SIG-M5 (cell line): ENCODE data around the gene POLR2J.

Source experiments
- DNase-seq: peaks from one replicate; lab custom pipeline; 2025; lab: John Stamatoyannopoulos, UW

The POLR2J gene

GRCh38 chr7:102436118-102436517 is 42.6 kb downstream of the POLR2J start:
- no peak for DNase-seq

GRCh38 chr7:102434039-102434486 is 44.7 kb downstream of the POLR2J start:
- DNase-seq, result no peak

DNA sequence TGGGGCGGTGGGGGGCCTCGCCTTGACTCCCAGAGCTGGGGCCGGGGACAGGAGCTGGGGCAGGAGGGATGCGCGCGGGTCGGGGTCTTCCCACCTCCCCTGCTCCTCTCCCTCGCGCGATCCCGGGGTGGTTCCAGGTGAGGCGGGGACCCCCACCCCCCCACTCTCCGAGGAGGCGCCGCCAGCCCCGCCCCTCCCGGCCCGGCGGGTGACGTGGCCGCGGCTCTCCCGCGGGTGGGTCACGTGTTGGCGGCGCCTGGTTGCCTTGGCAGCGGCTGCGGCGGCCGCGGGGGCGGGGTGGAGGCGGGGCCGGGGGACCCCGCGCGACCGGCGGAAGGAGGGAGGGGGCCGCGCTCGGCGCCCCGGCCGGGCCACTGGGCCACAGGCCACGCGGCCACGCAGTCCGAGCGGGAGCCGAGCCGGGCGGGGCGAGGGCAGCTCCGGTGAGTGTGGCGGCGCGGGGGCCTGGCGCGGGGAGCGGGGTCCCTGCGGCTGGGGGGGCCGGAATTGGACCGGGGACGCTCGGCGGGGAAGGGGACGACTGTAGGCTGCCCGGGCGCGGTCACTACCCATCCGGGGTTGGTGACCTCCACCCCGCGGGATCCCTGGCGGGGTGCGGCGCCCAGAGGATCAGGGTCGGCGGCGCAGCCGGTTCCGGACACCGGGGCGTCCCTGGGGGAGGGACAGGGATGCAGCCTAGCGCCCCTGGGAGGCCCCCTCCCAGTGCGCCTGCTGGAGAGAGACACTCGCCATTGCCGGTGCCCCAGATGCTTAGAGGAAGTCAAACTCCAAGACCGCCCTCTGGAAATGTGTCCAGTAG is 45.3 kb downstream of the POLR2J start, which contains the start of gene ORAI2:
Gene ORAI2 (plus strand): TSS at position 357 of the 820 bp plus-strand sequence. CDS start 5,382 bp downstream, outside the sequence.
- DNase-seq, result no peak

DNA sequence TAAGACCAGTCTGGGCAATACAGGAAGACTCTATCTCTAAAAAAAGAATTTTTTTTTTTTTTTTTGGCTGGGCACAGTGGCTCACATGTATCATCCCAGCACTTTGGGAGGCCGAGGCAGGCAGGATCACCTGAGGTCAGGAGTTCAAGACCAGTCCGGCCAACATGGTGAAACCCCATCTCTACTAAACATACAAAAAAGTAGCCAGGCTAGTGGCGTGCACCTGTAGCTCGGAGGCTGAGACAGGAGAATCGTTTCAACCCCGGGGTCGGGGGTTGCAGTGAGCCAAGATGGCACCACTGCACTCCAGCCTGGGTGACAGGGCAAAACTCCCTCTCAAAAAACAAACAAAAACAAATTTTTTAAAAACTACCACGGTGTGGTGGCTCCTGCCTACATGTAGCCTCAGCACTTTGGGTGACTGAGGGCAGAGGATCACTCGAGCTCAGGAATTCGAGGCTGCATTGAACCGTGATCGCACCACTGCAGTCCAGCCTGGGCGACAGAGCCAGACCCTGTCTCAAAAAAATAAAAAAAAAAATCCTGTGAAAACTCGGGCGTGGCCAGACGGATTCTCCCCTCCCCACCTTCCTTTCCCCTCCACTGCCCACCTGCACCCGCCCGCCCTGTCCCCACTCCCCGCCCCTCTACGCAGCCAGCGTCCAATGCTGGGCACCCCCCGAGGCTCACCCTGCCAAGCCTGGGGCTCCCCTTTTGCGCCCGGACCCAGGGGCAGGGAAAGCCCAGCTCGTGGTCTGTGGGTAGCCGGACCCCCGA is 46.1 kb downstream of the POLR2J start:
- no peak for DNase-seq

- DNase-seq, result no peak
Measured at GRCh38 chr7:102431617-102432298, 47.0 kb downstream of the POLR2J start.

DNA sequence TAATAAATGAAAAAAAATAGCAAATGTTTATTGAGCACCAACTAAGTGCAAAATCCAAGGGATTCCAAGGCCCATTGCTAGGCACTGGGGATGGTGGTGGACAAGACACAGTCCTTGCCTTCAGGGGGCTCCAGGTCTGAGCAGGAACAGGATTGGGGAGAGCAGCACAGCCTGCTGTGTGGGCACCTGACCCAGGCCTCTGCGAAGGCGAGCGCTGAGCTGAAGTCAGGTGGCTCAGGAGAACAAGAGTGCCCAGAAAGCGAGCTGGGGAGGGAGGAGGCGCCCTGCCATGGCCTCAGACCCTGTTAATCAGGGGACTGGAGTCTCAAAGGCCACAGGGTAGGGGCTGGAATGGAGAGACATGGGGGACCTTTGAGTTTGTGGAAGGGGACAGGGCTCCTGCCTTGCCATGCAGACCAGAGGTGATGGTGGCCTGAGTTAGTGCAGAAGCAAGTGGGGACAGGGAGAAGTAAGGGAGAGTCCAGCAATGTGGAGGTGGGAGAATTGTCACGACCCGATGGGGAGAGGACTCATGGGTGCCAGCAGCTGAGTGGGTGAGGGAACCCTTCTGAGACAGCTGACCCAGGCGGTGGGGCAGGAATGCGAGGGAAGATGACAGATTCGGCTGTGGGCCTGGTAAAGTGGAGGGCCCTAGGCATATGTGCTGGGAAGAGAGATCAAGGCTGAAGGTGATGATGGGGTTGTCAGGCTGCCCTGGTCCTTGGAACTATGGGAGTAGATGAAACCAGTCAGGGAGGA is 49.4 kb downstream of the POLR2J start:
- no peak for DNase-seq

- DNase-seq, result no peak
Measured at GRCh38 chr7:102427019-102427405, 51.7 kb downstream of the POLR2J start.

DNA sequence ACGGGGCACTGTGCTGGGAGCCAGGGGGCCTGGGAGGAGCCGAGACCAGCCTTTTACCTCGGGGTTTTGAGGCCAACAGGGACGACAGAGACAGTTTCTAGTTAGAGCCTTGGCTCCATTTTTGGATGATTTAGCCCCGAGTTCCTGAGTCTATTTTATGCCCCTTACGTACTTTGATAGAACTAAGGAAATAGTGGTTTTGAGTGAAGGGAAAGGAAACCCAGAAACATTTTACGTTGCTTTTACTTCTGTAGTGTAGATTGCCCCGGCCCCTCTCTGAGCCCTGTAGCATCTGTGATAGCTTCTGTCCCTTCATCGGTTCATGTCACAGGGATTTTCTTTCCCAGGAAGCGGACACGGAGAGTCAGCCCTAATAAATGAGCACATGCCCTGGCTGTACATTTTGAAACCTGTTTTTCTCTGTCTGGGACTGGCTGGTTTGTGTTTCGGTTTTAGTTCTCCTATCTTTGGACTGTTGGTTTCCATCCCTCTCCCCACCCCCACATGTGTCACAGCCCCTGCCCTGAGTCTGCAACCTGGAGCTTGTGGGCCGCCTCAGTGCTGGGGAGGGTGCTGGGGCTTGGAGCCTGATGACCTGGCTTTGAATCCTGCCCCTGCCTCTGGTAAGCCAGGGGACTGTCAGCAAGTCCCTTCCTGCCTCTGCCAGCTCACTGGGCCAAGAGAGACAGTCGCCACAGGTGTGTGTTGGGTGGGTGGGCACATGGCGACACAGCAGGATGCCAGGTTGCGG is 52.3 kb downstream of the POLR2J start:
- peak; percentile 44 for DNase-seq

DNA sequence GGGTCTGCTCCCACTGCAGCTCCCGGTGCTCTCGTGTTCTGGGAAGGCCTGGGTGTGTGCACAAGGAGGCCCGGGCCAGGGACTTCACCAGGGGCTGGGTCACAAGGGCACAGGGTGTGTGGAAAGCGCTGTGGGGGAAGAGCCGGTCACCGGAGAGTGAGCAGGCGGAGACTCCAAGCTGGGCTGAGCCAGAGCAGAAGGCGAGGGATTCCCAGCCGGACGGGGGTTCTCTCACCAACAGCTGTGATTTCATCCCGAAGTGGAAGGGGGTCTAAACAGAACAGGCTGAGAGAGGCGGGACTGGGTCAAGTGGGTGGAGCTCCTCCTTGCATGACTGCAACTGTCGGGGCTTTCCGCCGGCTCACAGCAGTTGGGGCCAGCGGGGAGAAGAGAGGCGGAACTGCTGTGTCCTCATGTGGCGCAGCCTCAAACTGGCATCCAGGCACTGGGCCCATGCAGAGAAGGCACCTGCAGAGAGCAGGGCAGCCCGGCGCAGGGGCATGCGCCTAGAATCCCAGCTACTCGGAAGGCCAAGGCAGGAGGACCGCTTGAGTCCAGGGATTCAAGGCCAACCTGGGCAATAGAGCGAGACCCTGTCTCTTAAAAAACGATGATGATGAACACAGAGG is 53.0 kb downstream of the POLR2J start:
- DNase-seq, result no peak

- no peak for DNase-seq
Measured at GRCh38 chr7:102424787-102425218, 53.9 kb downstream of the POLR2J start.

- DNase-seq, result no peak
Measured at GRCh38 chr7:102424129-102424551, 54.6 kb downstream of the POLR2J start.
